SH-SY5Y (cell line): Measurements from ENCODE around the gene PCSK5.

Experiments used
- GATA2 ChIP-seq: IDR thresholded peaks from 2 replicates; pipeline ENCODE4 v1.6.1; 2011; ENCODE audit warnings: mild to moderate bottlenecking, low read depth, low read length
- GATA3 ChIP-seq: IDR thresholded peaks from 2 replicates; pipeline ENCODE4 v1.6.1; 2011; ENCODE audit warnings: low read depth, mild to moderate bottlenecking, low read length, moderate library complexity

DNA sequence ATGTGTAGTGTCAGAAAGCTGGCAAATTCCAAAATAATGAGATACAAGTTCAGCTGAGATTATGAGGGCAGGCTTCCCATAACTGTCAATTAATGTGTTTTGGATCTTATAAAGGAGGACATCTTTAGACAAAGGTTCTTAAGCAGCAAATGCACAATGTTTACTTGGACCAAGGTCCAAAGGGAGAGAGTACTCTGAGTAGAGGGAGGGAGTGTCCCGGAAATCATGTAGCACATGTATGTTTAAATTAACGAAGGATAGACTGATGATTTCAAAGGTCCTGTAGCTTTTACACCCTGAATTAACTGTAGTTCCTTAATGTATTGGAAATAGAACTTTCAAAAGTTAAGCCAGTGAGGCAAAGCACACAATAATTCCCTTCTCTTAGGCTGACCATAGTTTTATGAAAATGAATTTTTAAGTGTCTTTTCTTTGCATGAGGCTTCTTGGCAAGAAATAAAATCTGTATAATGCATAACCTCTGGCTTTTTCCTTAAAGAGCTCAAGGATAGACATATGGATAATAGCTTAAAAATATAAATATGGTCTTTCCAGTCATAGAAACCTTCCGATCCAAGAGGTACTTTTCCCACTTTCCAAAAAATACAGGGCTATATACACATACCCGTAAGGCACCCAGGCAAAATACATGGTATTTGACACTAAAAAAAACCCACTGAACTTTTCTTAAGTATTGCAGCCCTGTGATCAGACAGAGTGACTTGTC, 93.0 kb downstream of the PCSK5 start:
- TF ChIP-seq GATA2, result no peak
- TF ChIP-seq GATA3, result no peak
